Erythroblast (primary cell): ENCODE measurements around the gene EXOC7.

Experiments
- GATA1 ChIP-seq: IDR thresholded peaks from 2 replicates; pipeline ENCODE4 v1.6.1; 2011; ENCODE audit warnings: low read depth, mild to moderate bottlenecking, control low read depth, low read length, moderate library complexity
- POLR2A ChIP-seq: IDR thresholded peaks from 2 replicates; pipeline ENCODE4 v1.6.1; 2011; ENCODE audit warnings: mild to moderate bottlenecking, low read length

GRCh38 chr17:76075364-76076145 is 28.0 kb downstream of the EXOC7 start:
- TF ChIP-seq POLR2A (no peak), GATA1 (no peak)
